Measurements from ENCODE around the gene ASTN2.

The ASTN2 gene

GRCh38 chr9:117104206-117104605 lies 310.7 kb downstream of the ASTN2 start:
- no peak for DNase-seq

- DNase-seq = no peak
Observed at GRCh38 chr9:117103438-117104110, 311.3 kb downstream of the ASTN2 start.

GRCh38 chr9:117101008-117101407 lies 313.8 kb downstream of the ASTN2 start:
- no peak for DNase-seq

- DNase-seq = no peak
Observed at GRCh38 chr9:117098331-117098730, 316.5 kb downstream of the ASTN2 start.

GRCh38 chr9:117097761-117098160 lies 317.1 kb downstream of the ASTN2 start:
- DNase-seq = no peak

- no peak for DNase-seq
Observed at GRCh38 chr9:117096138-117096537, 318.7 kb downstream of the ASTN2 start.

GRCh38 chr9:117095081-117095480 lies 319.8 kb downstream of the ASTN2 start:
- DNase-seq = no peak

- DNase-seq = no peak
Observed at GRCh38 chr9:117093891-117094844, 320.7 kb downstream of the ASTN2 start.

GRCh38 chr9:117092582-117092981 lies 322.3 kb downstream of the ASTN2 start:
- no peak for DNase-seq

GRCh38 chr9:117091529-117091928 lies 323.3 kb downstream of the ASTN2 start:
- no peak for DNase-seq

GRCh38 chr9:117088786-117089185 lies 326.1 kb downstream of the ASTN2 start:
- DNase-seq = no peak

GRCh38 chr9:117088140-117088539 lies 326.7 kb downstream of the ASTN2 start:
- DNase-seq = no peak

GRCh38 chr9:117084221-117084620 lies 330.6 kb downstream of the ASTN2 start:
- no peak for DNase-seq

- no peak for DNase-seq
Observed at GRCh38 chr9:117083559-117083958, 331.3 kb downstream of the ASTN2 start.

- DNase-seq = no peak
Observed at GRCh38 chr9:117081641-117082317, 333.1 kb downstream of the ASTN2 start.

- no peak for DNase-seq
Observed at GRCh38 chr9:117080765-117081390, 334.0 kb downstream of the ASTN2 start.

GRCh38 chr9:117076571-117077290 lies 338.1 kb downstream of the ASTN2 start:
- DNase-seq = no peak

- no peak for DNase-seq
Observed at GRCh38 chr9:117075636-117076035, 339.2 kb downstream of the ASTN2 start.

GRCh38 chr9:117074784-117075520 lies 339.9 kb downstream of the ASTN2 start:
- DNase-seq = no peak

GRCh38 chr9:117074342-117074662 lies 340.6 kb downstream of the ASTN2 start:
- DNase-seq = no peak

GRCh38 chr9:117073539-117074341 lies 341.1 kb downstream of the ASTN2 start:
- DNase-seq = no peak
